HCT116 (cell line): ENCODE data around the gene TAF5. TPM values are rescaled to one million over a fixed set of nuclear protein-coding genes. Genes with fewer than 3 reads are reported as not detected.

Experiments used
- ATAC-seq: fragments of 200-7000 bp; cut with Tn5 transposase; 2 replicates; pipeline ENCODE4 v1.9.1; 2020; ENCODE audit warnings: mild to moderate bottlenecking, moderate library complexity
- BruUV-seq: library from RNA; stranded (reverse); fragments of 400-500 nt; replicated peaks from 2 replicates; lab custom pipeline; 2021; lab: Mats Ljungman, UMichigan
- CTCF ChIA-PET: fragments of 300-600 bp; sonication (Branson Sonifier 250); formaldehyde crosslinking; loops from one replicate; lab custom pipeline; 2021; ENCODE audit warnings: antibody characterized with exemption; lab: Charles Lee
- POLR2A ChIA-PET: fragments of 300-600, 350-600 bp; sonication (Branson Sonifier 250); formaldehyde crosslinking; loops from one replicate; lab custom pipeline; 2021; ENCODE audit warnings: antibody characterized with exemption; lab: Charles Lee
- RAD21 ChIA-PET, 2 experiments: fragments of 300-600 bp; sonication (Branson Sonifier 250); formaldehyde crosslinking; loops; one replicate each; lab custom pipeline; 2023; ENCODE audit warnings: low total read pairs in 2 of 2; ENCODE audit not compliant: uncharacterized antibody in 2 of 2, unreplicated experiment in 2 of 2, low non-redundant PET in 1 of 2; lab: Charles Lee
- DNase-seq: peaks from one replicate; pipeline ENCODE4 v3.0.0-alpha.2; 2010; ENCODE audit warnings: low read depth, low spot score
- H2AFZ ChIP-seq: fragments of 200-600 bp; shearing (Covaris generic), sonication (generic); 2 replicates; pipeline ENCODE4 v1.6.1; 2017; ENCODE audit warnings: low read depth, mixed run types, mixed read lengths, antibody characterized with exemption, low read length; ENCODE audit not compliant: poor library complexity, severe bottlenecking
- H3K27ac ChIP-seq: 2 replicates; pipeline ENCODE4 v1.5.1; 2012; ENCODE audit warnings: low read depth, low read length
- H3K27me3 ChIP-seq: fragments of 200-600 bp; sonication (generic); 2 replicates; pipeline ENCODE4 v1.6.1; 2016; ENCODE audit warnings: mixed run types, low read length, mixed read lengths; ENCODE audit not compliant: insufficient read depth
- H3K36me3 ChIP-seq, 2 experiments: fragments of 200-500 bp in 1 of 2; fragments of 200-600 bp in 1 of 2; sonication (Bioruptor generic) in 1 of 2; sonication (generic) in 1 of 2; 2 replicates each; pipeline versions ENCODE4 v1.5.1 to v1.6.1; 2014 to 2016; ENCODE audit warnings: low read length in 2 of 2, inconsistent platforms in 1 of 2, mixed read lengths in 1 of 2, mixed run types in 1 of 2; ENCODE audit not compliant: insufficient read depth in 2 of 2, control insufficient read depth in 1 of 2
- H3K4me1 ChIP-seq, 2 experiments: fragments of 200-600 bp in 1 of 2; sonication (generic) in 1 of 2; 2 replicates each; pipeline versions ENCODE4 v1.5.1 to v1.6.1; 2012 to 2017; ENCODE audit warnings: low read length in 2 of 2, inconsistent platforms in 1 of 2, mild to moderate bottlenecking in 1 of 2, mixed read lengths in 1 of 2, mixed run types in 1 of 2, moderate library complexity in 1 of 2; ENCODE audit not compliant: insufficient read depth in 2 of 2, control insufficient read depth in 1 of 2
- H3K4me2 ChIP-seq: fragments of 200-600 bp; sonication (generic); 2 replicates; pipeline ENCODE4 v1.6.1; 2017; ENCODE audit warnings: mixed run types, low read length, mixed read lengths
- H3K4me3 ChIP-seq, 2 experiments: fragments of 200-600 bp in 1 of 2; sonication (generic) in 1 of 2; replicated peaks in 1 of 2; 2 replicates each; pipeline ENCODE4 v1.5.1; 2011 to 2016; ENCODE audit warnings: low read length in 2 of 2, control low read depth in 1 of 2, low read depth in 1 of 2, mild to moderate bottlenecking in 1 of 2, mixed read lengths in 1 of 2, mixed run types in 1 of 2
- H3K79me2 ChIP-seq: fragments of 200-600 bp; sonication (generic); 2 replicates; pipeline ENCODE4 v1.6.1; 2017; ENCODE audit warnings: mild to moderate bottlenecking, mixed run types, low read length, moderate library complexity, mixed read lengths; ENCODE audit not compliant: insufficient read depth
- H3K9ac ChIP-seq: fragments of 200-600 bp; sonication (generic); 2 replicates; pipeline ENCODE4 v1.6.1; 2016; ENCODE audit warnings: low read length, mixed read lengths
- H3K9me2 ChIP-seq: fragments of 200-600 bp; sonication (generic), shearing (Covaris generic); 2 replicates; pipeline ENCODE4 v1.6.1; 2017; ENCODE audit warnings: mixed run types, mild to moderate bottlenecking, moderate library complexity; ENCODE audit not compliant: insufficient read depth
- H3K9me3 ChIP-seq, 2 experiments: fragments of 200-500 bp in 1 of 2; fragments of 200-600 bp in 1 of 2; sonication (Bioruptor generic) in 1 of 2; sonication (generic) in 1 of 2; 2 replicates each; pipeline ENCODE4 v1.6.1; 2014 to 2017; ENCODE audit warnings: low read length in 2 of 2, mixed read lengths in 2 of 2, inconsistent platforms in 1 of 2, low read depth in 1 of 2, mild to moderate bottlenecking in 1 of 2, mixed run types in 1 of 2, moderate library complexity in 1 of 2; ENCODE audit not compliant: control insufficient read depth in 1 of 2, insufficient read depth in 1 of 2
- H4K20me1 ChIP-seq: fragments of 200-600 bp; sonication (generic), shearing (Covaris generic); 2 replicates; pipeline ENCODE4 v1.6.1; 2017; ENCODE audit warnings: mixed run types, mild to moderate bottlenecking, moderate library complexity; ENCODE audit not compliant: insufficient read depth
- CBX3 ChIP-seq: IDR thresholded peaks from 2 replicates; pipeline ENCODE4 v1.6.1; 2012; ENCODE audit warnings: low read depth
- CEBPB ChIP-seq: IDR thresholded peaks from 2 replicates; pipeline ENCODE4 v1.6.1; 2012; ENCODE audit warnings: low read depth
- CTCF ChIP-seq, 3 experiments: fragments of 200-600 bp in 1 of 3; sonication (generic) in 1 of 3; IDR thresholded peaks in 2 of 3; conservative IDR thresholded peaks in 1 of 3; 2 replicates each; pipeline ENCODE4 v1.5.1; 2012 to 2017; ENCODE audit warnings: low read depth in 2 of 3, low read length in 2 of 3, antibody characterized with exemption in 1 of 3, borderline replicate concordance in 1 of 3, control low read depth in 1 of 3, mild to moderate bottlenecking in 1 of 3, mixed read lengths in 1 of 3, mixed run types in 1 of 3, moderate library complexity in 1 of 3; ENCODE audit not compliant: insufficient read depth in 1 of 3
- EZH2 ChIP-seq: fragments of 200-600 bp; sonication (generic); IDR thresholded peaks from 2 replicates; pipeline ENCODE4 v1.6.1; 2017; ENCODE audit warnings: antibody characterized with exemption, mixed run types
- EZH2phosphoT487 ChIP-seq: fragments of 200-600 bp; IDR thresholded peaks from 2 replicates; pipeline ENCODE4 v1.6.1; 2018; ENCODE audit warnings: antibody characterized with exemption, borderline replicate concordance
- FOSL1 ChIP-seq: IDR thresholded peaks from 2 replicates; pipeline ENCODE4 v1.6.1; 2012; ENCODE audit warnings: low read depth
- JUND ChIP-seq: IDR thresholded peaks from 2 replicates; pipeline ENCODE4 v1.6.1; 2012
- POLR2AphosphoS5 ChIP-seq: IDR thresholded peaks from 2 replicates; pipeline ENCODE4 v1.6.1; 2011; ENCODE audit warnings: mild to moderate bottlenecking, low read depth, low read length, moderate library complexity
- RAD21 ChIP-seq: IDR thresholded peaks from 2 replicates; pipeline ENCODE4 v1.6.1; 2012; ENCODE audit warnings: low read depth, mild to moderate bottlenecking
- SIN3A ChIP-seq: IDR thresholded peaks from 2 replicates; pipeline ENCODE4 v1.6.1; 2012; ENCODE audit warnings: low read depth
- SRF ChIP-seq: IDR thresholded peaks from 2 replicates; pipeline ENCODE4 v1.6.1; 2012; ENCODE audit warnings: low read depth
- TCF7L2 ChIP-seq: IDR thresholded peaks from 2 replicates; pipeline ENCODE4 v1.7.0; 2011; ENCODE audit warnings: borderline replicate concordance, inconsistent platforms; ENCODE audit not compliant: insufficient read depth, insufficient read length; ENCODE audit errors: extremely low read depth
- YY1 ChIP-seq: IDR thresholded peaks from 2 replicates; pipeline ENCODE4 v1.6.1; 2011; ENCODE audit warnings: low read length, low read depth, moderate library complexity, mild to moderate bottlenecking; ENCODE audit not compliant: insufficient replicate concordance; ENCODE audit errors: extremely low read depth
- ZFX ChIP-seq: fragments of 450-650 bp; IDR thresholded peaks from 2 replicates; pipeline ENCODE4 v1.6.1; 2017
- ZNF274 ChIP-seq: fragments of 200-500 bp; sonication (Bioruptor generic); IDR thresholded peaks from 2 replicates; pipeline ENCODE4 v1.6.1; 2014; ENCODE audit warnings: mild to moderate bottlenecking, low read depth, low read length, inconsistent platforms
- intact Hi-C: fragments of 100-400 bp; cut with micrococcal nuclease; formaldehyde crosslinking; loops from 2 replicates; pipeline ENCODE4 v1.10.0; 2022
- total RNA-seq: library from RNA; stranded (reverse); gene quantifications from one replicate; pipeline ENCODE4 v1.2.1, GENCODE V29; 2021; ENCODE audit not compliant: unreplicated experiment
- TF ChIP-seq, protein P1 (sequence below): IDR thresholded peaks from 2 replicates; pipeline ENCODE4 v1.6.1; 2012
- TF ChIP-seq, protein P2 (sequence below): IDR thresholded peaks from 2 replicates; pipeline ENCODE4 v1.6.1; 2012; ENCODE audit warnings: low read depth
- TF ChIP-seq, protein P3 (sequence below): IDR thresholded peaks from 2 replicates; pipeline ENCODE4 v1.6.1; 2011; ENCODE audit warnings: mild to moderate bottlenecking, low read length, moderate library complexity; ENCODE audit not compliant: insufficient replicate concordance; ENCODE audit errors: extremely low read depth
- TF ChIP-seq, protein P4 (sequence below): IDR thresholded peaks from 2 replicates; pipeline ENCODE4 v1.6.1; 2012

TAF5 gene
- total RNA-seq, 1 experiment from 2014 or later: 9.2 TPM

DNA sequence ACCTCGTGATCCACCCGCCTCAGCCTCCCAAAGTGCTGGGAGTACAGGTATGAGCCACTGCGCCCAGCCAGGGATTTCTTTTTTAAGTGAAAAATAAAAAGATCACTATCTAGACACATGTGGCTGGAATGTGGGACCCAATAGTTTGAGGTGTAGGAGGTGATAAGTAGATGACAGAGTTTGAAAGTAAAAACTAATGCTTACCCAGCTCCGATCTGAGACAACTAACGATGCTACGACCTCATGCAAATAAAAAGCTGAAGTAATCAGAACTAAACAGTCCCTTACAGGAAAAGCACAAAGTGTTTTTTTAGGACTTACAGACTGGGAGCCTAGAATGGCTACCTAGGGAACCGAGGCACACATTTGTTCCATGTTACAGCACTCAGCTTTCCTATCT lies 39.9 kb upstream of the TAF5 start:
- no peak overlapping the region for H3K9ac ChIP-seq
- no peaks in the 10 kb centered on the region for H3K4me1 ChIP-seq
- H3K9me3 ChIP-seq: no peaks in the 10 kb centered on the region
- peaks cover 34 to 37% of the 10 kb centered on the region in 2 experiments for H3K36me3 ChIP-seq
- no peaks in the 10 kb centered on the region; the same call in 1 of the 2 replicates for H4K20me1 ChIP-seq
- no peaks in the 10 kb centered on the region for H3K27me3 ChIP-seq
- peaks cover 13% of the 10 kb centered on the region for H3K79me2 ChIP-seq
- ChIA-PET CTCF (no interaction called here), RAD21 (no interaction called here), POLR2A (no interaction called here)
- no peaks in the 10 kb centered on the region for H3K9me2 ChIP-seq
- H3K4me2 ChIP-seq: no peak overlapping the region
- H3K27ac ChIP-seq: no peak overlapping the region
- no peak overlapping the region for H2AFZ ChIP-seq
- TF ChIP-seq ZNF274 (no peak), SIN3A (no peak), ZFX (no peak), RAD21 (no peak), JUND (no peak), SRF (no peak), EZH2phosphoT487 (no peak), CTCF (IDR thresholded peaks at IDR 0.05 in 2 of 3, conservative IDR thresholded peaks at IDR 0.05 in 1 of 3; ENCODE audit: borderline replicate concordance in 1 of 3, insufficient read depth in 1 of 3, low read depth in 2 of 3, low read length in 2 of 3) (no peak), EZH2 (no peak), CEBPB (no peak), YY1 (no peak), TCF7L2 (no peak), FOSL1 (no peak), POLR2AphosphoS5 (no peak), CBX3 (no peak)
- TF ChIP-seq, protein P1, sequence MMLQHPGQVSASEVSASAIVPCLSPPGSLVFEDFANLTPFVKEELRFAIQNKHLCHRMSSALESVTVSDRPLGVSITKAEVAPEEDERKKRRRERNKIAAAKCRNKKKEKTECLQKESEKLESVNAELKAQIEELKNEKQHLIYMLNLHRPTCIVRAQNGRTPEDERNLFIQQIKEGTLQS: no peak
- TF ChIP-seq, protein P2, sequence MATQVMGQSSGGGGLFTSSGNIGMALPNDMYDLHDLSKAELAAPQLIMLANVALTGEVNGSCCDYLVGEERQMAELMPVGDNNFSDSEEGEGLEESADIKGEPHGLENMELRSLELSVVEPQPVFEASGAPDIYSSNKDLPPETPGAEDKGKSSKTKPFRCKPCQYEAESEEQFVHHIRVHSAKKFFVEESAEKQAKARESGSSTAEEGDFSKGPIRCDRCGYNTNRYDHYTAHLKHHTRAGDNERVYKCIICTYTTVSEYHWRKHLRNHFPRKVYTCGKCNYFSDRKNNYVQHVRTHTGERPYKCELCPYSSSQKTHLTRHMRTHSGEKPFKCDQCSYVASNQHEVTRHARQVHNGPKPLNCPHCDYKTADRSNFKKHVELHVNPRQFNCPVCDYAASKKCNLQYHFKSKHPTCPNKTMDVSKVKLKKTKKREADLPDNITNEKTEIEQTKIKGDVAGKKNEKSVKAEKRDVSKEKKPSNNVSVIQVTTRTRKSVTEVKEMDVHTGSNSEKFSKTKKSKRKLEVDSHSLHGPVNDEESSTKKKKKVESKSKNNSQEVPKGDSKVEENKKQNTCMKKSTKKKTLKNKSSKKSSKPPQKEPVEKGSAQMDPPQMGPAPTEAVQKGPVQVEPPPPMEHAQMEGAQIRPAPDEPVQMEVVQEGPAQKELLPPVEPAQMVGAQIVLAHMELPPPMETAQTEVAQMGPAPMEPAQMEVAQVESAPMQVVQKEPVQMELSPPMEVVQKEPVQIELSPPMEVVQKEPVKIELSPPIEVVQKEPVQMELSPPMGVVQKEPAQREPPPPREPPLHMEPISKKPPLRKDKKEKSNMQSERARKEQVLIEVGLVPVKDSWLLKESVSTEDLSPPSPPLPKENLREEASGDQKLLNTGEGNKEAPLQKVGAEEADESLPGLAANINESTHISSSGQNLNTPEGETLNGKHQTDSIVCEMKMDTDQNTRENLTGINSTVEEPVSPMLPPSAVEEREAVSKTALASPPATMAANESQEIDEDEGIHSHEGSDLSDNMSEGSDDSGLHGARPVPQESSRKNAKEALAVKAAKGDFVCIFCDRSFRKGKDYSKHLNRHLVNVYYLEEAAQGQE: no peak
- TF ChIP-seq, protein P3, sequence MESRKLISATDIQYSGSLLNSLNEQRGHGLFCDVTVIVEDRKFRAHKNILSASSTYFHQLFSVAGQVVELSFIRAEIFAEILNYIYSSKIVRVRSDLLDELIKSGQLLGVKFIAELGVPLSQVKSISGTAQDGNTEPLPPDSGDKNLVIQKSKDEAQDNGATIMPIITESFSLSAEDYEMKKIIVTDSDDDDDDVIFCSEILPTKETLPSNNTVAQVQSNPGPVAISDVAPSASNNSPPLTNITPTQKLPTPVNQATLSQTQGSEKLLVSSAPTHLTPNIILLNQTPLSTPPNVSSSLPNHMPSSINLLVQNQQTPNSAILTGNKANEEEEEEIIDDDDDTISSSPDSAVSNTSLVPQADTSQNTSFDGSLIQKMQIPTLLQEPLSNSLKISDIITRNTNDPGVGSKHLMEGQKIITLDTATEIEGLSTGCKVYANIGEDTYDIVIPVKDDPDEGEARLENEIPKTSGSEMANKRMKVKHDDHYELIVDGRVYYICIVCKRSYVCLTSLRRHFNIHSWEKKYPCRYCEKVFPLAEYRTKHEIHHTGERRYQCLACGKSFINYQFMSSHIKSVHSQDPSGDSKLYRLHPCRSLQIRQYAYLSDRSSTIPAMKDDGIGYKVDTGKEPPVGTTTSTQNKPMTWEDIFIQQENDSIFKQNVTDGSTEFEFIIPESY: no peak
- TF ChIP-seq, protein P4, sequence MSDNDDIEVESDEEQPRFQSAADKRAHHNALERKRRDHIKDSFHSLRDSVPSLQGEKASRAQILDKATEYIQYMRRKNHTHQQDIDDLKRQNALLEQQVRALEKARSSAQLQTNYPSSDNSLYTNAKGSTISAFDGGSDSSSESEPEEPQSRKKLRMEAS: no peak
- intact Hi-C loops: no loop called here
- ATAC-seq (no peak), DNase-seq (no peak)
- H3K4me3 ChIP-seq: no peak overlapping the region
- no TSS peak for BruUV-seq
